NCI-H1417 (cell line): Measurements from ENCODE around the gene SLC38A3.

Experiments
- DNase-seq, 3 experiments: peaks; one replicate each; lab custom pipeline; 2025; lab: John Stamatoyannopoulos, UW

SLC38A3 gene

GRCh38 chr3:50169232-50169832 lies 35.7 kb upstream of the SLC38A3 start:
- DNase-seq, result no peak

- DNase-seq, result no peak
Measured at GRCh38 chr3:50169858-50170257, 35.2 kb upstream of the SLC38A3 start.

- DNase-seq, result no peak
Measured at GRCh38 chr3:50170689-50171088, 34.4 kb upstream of the SLC38A3 start.

- no peak for DNase-seq
Measured at GRCh38 chr3:50171540-50172301, 33.4 kb upstream of the SLC38A3 start.

GRCh38 chr3:50172626-50173220 lies 32.3 kb upstream of the SLC38A3 start:
- no peak for DNase-seq

GRCh38 chr3:50173685-50174516 lies 31.2 kb upstream of the SLC38A3 start:
- DNase-seq, result no peak

- no peak for DNase-seq
Measured at GRCh38 chr3:50174517-50174895, 30.6 kb upstream of the SLC38A3 start.

- DNase-seq, result peak in 2 of 3 experiments; percentile 1 to 25
Measured at GRCh38 chr3:50174947-50175524, 30.0 kb upstream of the SLC38A3 start.

- DNase-seq, result no peak
Measured at GRCh38 chr3:50177346-50177745, 27.7 kb upstream of the SLC38A3 start.

GRCh38 chr3:50179710-50180109 lies 25.4 kb upstream of the SLC38A3 start:
- no peak for DNase-seq

- no peak for DNase-seq
Measured at GRCh38 chr3:50181985-50182384, 23.1 kb upstream of the SLC38A3 start.

GRCh38 chr3:50182533-50183099 lies 22.5 kb upstream of the SLC38A3 start:
- DNase-seq, result no peak

- no peak for DNase-seq
Measured at GRCh38 chr3:50183755-50184154, 21.3 kb upstream of the SLC38A3 start.

- no peak for DNase-seq
Measured at GRCh38 chr3:50184242-50184978, 20.7 kb upstream of the SLC38A3 start.

- DNase-seq, result no peak
Measured at GRCh38 chr3:50185230-50185629, 19.8 kb upstream of the SLC38A3 start.

- no peak for DNase-seq
Measured at GRCh38 chr3:50186096-50186495, 19.0 kb upstream of the SLC38A3 start.

GRCh38 chr3:50187750-50188149 lies 17.3 kb upstream of the SLC38A3 start:
- no peak for DNase-seq

- peak; percentile 21 to 68 (median 39) for DNase-seq
Measured at GRCh38 chr3:50189274-50189673, 15.8 kb upstream of the SLC38A3 start.

GRCh38 chr3:50189989-50190388 lies 15.1 kb upstream of the SLC38A3 start:
- DNase-seq, result no peak

GRCh38 chr3:50190936-50191660 lies 14.0 kb upstream of the SLC38A3 start, which contains the start of gene GNAT1:
Gene GNAT1, plus strand, starts transcription at chr3:50191610. Its CDS starts 116 bp downstream, at chr3:50191726.
- DNase-seq, result no peak
